ENCODE data around the gene GGTA1. TPM values are rescaled to one million over a fixed set of nuclear protein-coding genes. Genes with fewer than 3 reads are reported as not detected.

GGTA1 gene
- total RNA-seq, 1 experiment from 2014 or later, result not detected

- CTCF ChIA-PET, result interaction anchor here (1.1 to 1.5 kb wide), 2 partner anchors 8 to 10 kb away, joined by 3 to 4 read pairs; no protein-coding TSS in a partner anchor
- no TSS peak for BruUV-seq (replicated peaks)
Measured at GRCh38 chr9:121454972-121455371, 44.7 kb downstream of the GGTA1 start.

More at GRCh38 chr9:121454972-121455371, 44.7 kb downstream of the GGTA1 start:
- Histone ChIP-seq H3K9me2 (ENCODE audit: insufficient read depth) (no peaks in the 10 kb centered on the region), H3K27ac (ENCODE audit: low read depth, low read length) (no peak overlapping the region), H3K9ac (ENCODE audit: low read length) (no peak overlapping the region), H3K27me3 (ENCODE audit: insufficient read depth, low read length) (peaks cover 12% of the 10 kb centered on the region; the same call in 1 of the 2 replicates), H3K4me1 (ENCODE audit: control insufficient read depth in 1 of 2, insufficient read depth in 2 of 2, low read length in 2 of 2) (no peaks in the 10 kb centered on the region), H3K4me2 (ENCODE audit: low read length) (no peak overlapping the region), H3K36me3 (ENCODE audit: control insufficient read depth in 1 of 2, insufficient read depth in 2 of 2, low read length in 2 of 2) (no peaks in the 10 kb centered on the region), H3K9me3 (ENCODE audit: control insufficient read depth in 1 of 2, insufficient read depth in 1 of 2, low read depth in 1 of 2, low read length in 2 of 2) (no peaks in the 10 kb centered on the region), H4K20me1 (ENCODE audit: insufficient read depth) (no peaks in the 10 kb centered on the region), H2AFZ (ENCODE audit: low read depth, low read length, poor library complexity, severe bottlenecking) (no peak overlapping the region), H3K79me2 (ENCODE audit: insufficient read depth, low read length) (no peaks in the 10 kb centered on the region), H3K4me3 (replicated peaks in 1 of 2; ENCODE audit: low read depth in 1 of 2, low read length in 2 of 2) (no peak overlapping the region)
- intact Hi-C loops (cut with micrococcal nuclease), result no loop called here
- POLR2A ChIA-PET, result no interaction called here
- no peak for ATAC-seq
- TF ChIP-seq REST (IDR thresholded peaks at IDR 0.05; ENCODE audit: low read depth) (no peak), POLR2A (IDR thresholded peaks at IDR 0.05; ENCODE audit: borderline replicate concordance, extremely low read depth, insufficient read depth, insufficient read length) (no peak), ELF1 (IDR thresholded peaks at IDR 0.05; ENCODE audit: borderline replicate concordance, low read depth) (no peak), SRF (IDR thresholded peaks at IDR 0.05; ENCODE audit: low read depth) (no peak), EZH2phosphoT487 (IDR thresholded peaks at IDR 0.05; ENCODE audit: borderline replicate concordance) (no peak), EZH2 (IDR thresholded peaks at IDR 0.05) (no peak), POLR2AphosphoS5 (IDR thresholded peaks at IDR 0.05; ENCODE audit: low read depth, low read length) (no peak), RAD21 (IDR thresholded peaks at IDR 0.05; ENCODE audit: low read depth) (no peak), ZNF274 (IDR thresholded peaks at IDR 0.05; ENCODE audit: low read depth, low read length) (no peak), CBX3 (IDR thresholded peaks at IDR 0.05; ENCODE audit: low read depth) (no peak), CTCF (IDR thresholded peaks at IDR 0.05 in 2 of 3, conservative IDR thresholded peaks at IDR 0.05 in 1 of 3; ENCODE audit: borderline replicate concordance in 1 of 3, insufficient read depth in 1 of 3, low read depth in 2 of 3, low read length in 2 of 3) (no peak), MAX (IDR thresholded peaks at IDR 0.05) (no peak), TCF7L2 (IDR thresholded peaks at IDR 0.05; ENCODE audit: borderline replicate concordance, extremely low read depth, insufficient read depth, insufficient read length) (no peak), SP1 (IDR thresholded peaks at IDR 0.05; ENCODE audit: low read depth) (no peak)
- RAD21 ChIA-PET (ENCODE audit: low non-redundant PET in 1 of 2, low total read pairs in 2 of 2, uncharacterized antibody in 2 of 2, unreplicated experiment in 2 of 2), result no interaction called here
- DNase-seq (ENCODE audit: low read depth, low spot score), result no peak

Measured in HCT116 (cell line).